HG02840 (cell line): ENCODE results near the gene IGLON5.

Experiments used
- ATAC-seq: cut with Tn5 transposase; IDR thresholded peaks from one replicate; pipeline ENCODE4 v1.9.1; 2021; ENCODE audit warnings: mild to moderate bottlenecking, moderate library complexity, moderate number of reproducible peaks; ENCODE audit not compliant: unreplicated experiment, low FRiP score

The IGLON5 gene

DNA sequence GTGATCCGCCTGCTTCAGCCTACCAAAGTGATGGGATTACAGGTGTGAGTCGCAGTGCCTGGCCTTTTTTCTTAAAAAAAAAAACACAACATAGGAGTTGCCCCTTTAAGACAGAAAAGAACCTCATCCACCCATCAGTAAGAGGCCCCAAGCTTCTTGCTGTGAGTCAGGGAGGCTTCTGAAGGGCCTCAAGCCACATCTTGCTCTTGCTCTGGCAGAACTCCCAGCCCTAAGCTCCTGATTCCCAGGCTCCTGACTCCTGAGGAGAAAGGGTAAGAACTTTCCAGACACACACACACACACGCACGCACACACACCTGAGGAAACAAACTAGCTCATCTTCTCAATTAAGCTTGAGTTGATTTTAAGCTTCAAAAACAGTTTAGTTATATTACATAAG lies 47.9 kb downstream of the IGLON5 start:
- no peak for ATAC-seq

DNA sequence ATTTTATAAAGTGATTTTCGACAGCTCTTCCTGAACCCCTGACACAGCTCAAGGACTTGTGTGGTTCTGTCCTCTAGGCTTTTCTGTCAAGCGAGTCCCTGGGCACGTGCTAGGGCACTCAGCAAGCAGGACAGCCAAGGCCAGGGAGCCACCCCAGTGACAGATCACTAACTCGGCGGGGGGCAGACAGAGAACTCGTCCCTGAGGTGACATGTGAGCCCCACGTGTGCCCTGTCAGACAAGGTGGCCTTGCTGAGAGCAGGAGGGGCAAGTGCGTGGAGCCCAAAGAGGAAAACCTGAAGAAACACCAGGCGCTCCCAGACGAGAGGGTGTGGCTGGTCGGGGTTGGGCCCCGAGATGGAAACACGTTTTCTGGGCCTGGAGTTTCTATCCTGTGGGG lies 49.8 kb downstream of the IGLON5 start:
- ATAC-seq = no peak

DNA sequence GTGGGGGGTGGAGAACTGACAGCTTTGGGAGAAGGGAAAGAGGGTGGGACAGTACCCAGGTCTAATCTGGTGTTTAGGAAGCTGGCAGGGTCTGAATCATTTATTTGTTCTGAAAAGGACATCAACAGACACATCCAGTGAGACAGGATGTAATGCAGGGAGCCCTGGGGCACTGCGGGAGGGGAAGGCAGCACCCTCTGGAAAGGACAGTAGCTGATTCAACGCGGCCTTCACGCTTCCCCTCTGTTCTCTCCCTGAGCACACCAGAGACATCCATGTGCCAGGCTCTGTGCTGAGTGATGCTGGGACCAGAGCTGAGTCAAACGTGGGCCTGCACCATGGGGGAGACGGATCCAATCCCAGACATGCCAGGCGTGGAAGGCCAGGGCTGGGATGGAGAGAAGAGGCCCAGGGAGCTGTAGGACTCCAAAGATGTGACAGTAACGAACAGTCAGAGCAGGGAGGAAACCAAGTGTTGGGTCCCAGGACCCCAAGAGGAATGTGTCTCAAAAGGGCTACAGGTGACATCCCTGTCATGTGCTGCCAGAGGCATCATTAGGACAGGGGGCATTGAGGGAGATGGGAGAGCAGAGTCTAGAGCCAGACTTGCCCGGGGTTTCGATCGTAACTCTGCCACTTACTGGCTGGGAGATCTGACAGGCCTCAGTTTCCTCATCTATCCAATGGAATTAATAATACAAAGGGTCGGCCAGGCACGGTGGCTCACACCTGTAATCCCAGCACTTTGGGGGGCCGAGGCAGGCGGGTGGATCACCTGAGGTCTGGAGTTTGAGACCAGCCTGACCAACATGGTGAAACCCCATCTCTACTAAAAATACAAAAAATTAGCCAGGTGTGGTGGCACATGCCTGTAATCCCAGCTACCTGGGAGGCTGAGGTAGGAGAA lies 53.0 kb downstream of the IGLON5 start:
- no peak for ATAC-seq

DNA sequence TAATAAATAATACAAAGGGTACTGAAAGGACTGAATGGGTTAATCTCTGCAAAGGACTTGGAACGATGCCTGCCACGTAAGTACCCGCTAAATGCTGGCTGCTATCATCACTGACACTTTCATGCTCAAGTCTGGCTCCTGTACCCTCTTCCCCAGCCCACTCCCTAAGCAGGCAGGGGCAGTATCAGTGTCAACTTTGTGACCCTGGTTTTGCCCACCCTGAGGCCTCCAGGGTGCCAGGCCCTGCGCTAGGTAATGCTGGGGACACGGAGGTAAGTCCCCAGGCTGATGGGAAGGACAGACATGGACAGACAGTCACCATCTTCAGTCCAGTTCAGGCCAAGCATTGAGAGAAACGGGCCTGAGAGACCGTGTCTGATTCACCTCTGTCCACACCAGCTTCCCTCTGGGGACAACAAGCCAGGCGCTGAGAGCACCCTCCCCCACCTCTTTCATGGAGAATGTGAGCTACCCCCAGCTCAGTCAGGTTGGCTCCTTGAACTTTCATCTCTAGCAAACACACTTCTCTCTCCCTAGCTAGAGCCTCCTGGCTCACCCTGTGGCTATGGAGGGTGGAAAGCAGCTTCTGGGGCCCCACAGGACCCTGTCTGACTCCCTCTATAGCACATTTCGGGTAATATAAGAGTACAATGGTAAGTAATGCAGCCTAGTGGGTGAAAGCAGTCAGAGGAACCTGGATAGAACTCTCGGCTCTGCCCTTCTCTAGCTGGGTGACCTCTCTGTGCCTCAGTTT lies 53.9 kb downstream of the IGLON5 start:
- ATAC-seq = no peak

DNA sequence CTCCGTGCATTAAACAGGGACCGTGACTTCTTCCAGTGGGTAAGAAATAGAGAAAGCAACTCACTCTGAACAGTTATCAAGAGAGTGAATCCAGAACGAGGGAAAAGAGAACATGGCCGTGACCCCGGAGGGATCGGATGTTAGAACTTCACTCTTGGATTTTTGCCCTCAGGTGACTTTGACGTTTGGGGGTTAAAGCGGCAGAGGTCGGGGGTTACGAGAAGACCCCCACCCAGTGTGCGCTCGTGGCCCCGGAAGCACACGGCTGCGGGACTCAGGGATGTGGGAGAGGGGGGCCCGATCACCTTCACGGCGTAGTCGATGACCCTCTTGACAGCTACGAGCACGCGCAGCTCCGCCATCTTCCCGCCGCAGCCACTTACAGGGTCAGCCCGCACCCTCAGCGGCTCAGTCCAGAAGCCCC lies 54.5 kb downstream of the IGLON5 start, which contains the start of gene ETFB:
Gene ETFB (minus strand): TSS at position 424 of the 424 bp plus-strand sequence. CDS start 62 bp downstream, at position 362.
- no peak for ATAC-seq

DNA sequence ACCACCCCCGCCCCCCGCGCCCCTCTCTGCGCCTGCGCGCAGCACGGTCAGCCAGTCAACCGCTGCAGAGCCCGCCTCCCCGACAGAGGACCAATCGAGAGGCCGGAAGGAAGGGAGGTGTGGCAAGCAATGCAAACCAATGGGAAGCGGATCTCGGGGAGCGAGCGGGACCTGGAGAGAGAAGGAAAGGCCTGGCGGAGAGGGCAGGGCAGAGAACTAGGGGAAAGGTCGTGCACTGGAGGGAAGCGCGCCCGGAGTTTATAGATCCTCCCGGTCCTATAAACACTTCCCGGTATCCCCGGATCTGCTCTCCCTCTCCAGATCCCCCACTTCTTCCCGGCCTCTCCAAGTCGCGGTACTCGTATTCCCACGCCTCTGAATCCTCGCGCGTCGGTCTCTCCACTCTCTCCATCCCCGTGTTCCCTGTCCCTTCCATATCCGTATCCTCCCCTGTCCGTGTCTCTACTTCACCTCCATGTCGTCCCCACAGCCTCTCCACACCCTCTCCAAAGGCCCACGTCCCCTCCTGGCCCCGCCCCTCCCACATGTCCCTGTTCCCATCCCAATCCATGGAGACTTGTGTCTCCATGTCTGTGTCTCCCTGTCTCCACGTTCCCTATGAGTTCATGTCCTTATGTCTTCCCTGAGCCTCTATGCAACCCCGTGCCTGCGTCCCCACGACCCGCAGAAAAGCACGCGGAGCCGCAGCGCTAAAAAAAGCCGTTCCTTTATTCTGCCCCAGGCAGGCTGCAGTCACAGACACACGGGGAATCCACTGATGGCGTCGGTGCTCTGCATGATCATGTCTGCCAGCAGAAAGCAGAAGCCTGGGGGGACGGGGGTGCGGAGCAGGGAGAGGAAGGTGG lies 55.2 kb downstream of the IGLON5 start:
- ATAC-seq = peak; percentile 58

DNA sequence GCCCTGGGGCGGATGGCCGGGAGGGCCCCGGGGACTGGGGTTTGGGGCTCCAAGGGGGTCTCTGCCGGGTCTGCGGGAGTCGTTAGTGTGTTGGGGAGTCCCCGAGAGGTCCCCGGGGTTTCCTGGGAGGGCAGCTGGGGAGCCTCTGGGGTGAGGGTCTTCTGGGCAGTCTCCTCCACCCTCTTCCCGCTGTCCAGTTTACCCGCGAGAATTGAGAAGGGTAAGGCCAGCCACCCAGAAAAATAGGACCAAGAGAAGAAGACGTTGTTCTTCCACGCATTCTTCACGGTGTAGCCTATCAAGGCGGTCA lies 55.8 kb downstream of the IGLON5 start:
- ATAC-seq = no peak

DNA sequence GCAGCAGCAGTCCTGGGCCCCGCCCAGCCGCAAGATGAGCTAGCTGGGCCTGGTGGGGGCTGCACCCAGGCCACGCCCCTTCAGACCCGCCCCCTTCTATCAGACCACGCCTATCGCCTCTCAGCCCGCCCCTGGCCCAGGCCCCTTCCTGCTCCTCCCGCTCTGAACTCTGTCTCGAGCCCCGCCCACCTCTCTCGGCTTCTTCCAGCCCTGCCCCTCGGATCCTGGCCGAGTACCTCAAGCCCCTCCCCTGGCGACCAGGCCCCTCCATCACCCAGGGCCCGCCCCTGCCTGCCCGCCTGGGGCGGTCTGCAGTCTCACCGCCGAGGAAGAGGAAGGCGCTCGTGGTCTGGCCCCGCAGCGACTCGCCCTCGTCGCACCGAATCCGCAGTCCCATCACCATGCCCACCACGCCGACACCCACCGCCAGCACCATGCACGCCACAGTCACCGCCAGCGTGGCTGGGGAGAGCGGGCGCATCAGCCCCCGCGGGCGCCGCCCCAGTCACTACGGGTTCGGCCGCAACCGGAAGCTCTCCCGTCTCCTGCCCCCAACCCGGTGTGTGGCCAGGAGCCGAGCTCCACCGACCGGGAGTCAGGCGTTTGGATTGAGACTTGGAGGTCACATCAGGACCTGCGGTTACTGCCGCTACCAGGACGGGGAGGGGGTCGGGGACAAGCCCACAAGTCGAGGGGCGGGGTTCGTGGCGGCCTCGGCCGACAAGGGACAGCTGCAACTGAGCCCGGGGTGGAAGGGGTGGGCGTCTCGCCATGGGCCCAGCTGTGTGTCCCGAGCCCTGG lies 56.3 kb downstream of the IGLON5 start:
- peak; percentile 62 for ATAC-seq

DNA sequence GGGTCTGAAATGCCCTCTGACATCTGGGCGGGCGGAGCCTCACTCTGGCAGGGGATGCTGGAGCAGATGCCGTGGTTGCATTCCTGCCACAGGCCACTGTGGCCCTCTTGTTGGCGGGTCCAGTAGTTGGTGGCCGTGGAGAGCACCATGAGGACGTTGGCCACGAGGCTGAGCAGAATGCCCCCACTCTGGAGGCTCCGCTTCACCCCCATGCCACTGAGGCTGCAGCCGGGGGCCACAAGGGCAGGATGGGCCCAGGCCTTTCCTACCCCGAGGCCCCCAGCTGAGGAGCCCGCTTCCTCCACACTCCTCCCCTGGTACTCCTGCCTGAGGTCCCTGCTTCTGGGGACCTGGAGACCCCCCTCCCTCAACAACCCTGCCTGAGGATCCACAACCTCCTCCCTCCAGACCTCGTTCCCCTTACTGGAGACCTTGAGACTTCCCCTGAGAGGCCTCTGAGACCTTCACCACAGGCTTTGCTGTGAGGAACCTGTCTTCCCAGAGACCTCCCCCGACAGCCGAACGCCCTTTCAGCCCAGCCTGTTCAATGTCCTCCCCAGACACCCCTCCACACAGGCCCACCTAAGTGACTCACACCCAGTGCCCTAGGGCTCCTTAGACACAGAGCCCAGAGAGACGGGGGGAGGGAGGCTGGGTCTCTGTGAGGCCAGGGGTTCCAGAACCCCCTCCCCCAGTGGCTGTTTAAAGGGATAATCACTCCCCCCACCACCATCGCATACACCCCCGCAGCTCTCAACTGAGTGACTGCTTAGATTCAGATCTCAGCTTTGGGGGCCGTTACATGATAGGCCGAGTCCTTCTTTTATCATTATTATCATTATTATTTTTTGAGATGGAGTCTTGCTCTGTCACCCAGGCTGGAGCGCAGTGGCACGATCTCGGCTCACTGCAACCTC lies 57.2 kb downstream of the IGLON5 start, which contains the start of gene CLDND2:
Gene CLDND2 (minus strand): TSS at position 638 of the 917 bp plus-strand sequence. CDS start 426 bp downstream, at position 212.
- ATAC-seq = no peak

DNA sequence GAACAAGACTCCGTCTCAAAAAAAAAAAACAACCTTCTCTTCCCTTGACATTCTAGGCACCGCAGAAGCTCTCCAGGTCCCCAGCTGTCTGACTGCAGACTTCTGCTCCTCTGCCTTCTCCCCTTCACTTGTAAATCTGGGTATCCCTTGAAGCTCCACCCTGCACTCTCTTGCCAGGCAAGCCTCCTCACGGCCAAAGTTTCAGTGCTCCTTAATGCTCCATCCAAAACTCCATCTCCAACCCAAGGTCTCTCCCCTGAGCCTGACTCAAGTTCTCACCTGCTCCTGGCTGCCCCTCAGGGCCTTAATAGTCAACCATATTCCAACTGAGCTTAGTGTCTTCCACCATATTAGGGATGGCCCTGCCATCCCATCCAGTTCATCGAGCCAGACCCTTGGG lies 58.8 kb downstream of the IGLON5 start:
- ATAC-seq = no peak

DNA sequence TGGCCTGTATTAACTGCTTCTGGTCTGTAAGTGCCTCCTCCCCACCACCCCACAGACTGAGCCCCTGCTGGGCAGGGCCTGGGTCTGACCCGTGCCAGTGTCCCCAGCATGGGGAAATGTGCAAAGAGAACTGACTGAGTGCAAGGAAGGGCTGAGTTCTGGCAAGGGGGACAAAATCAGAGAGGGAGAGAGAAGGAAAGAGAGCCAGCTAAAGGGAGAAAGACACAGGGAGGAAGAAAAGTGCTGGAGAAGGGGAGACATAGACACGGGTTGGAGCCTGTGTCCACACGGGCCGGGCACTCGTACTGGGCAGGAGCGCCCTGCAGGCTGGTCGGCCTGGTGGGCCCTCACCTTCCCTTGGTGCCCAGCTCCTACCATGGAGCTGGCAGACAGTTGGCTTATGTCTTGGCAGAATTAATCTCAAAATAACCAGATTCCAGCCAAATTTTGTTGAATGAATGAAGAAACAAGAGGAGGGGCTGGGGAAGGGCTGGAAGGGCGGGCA lies 59.8 kb downstream of the IGLON5 start:
- ATAC-seq = no peak

DNA sequence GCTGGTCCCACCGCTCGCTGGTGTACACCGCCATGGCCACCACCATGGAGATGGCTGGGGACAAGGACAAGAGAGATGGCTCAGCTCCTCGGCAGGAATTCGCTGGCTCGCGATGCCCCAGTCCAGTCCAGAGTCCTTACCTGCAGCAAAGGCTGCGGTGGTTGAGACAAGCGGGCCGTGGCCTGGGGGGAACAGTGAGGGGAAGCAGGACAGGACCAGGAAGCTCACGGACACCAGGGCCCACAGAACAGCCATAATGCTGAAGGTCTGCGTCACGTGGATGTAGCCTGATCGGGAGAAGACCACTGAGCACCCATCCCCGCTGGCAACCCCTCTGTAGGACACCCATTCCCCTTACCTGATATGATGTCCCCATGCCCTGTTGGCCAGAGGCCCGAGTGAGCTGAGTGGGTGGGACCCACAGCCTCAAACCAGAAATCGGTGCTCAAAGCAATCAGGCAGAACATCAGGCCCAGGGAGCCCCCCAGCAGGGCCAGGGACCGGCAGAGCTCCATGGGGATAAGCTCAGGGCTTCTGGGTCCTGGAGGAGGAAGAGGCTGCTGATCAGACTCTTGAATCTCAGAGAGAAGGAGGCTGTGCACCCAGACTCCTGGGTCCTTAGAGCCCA lies 60.7 kb downstream of the IGLON5 start:
- ATAC-seq = no peak

DNA sequence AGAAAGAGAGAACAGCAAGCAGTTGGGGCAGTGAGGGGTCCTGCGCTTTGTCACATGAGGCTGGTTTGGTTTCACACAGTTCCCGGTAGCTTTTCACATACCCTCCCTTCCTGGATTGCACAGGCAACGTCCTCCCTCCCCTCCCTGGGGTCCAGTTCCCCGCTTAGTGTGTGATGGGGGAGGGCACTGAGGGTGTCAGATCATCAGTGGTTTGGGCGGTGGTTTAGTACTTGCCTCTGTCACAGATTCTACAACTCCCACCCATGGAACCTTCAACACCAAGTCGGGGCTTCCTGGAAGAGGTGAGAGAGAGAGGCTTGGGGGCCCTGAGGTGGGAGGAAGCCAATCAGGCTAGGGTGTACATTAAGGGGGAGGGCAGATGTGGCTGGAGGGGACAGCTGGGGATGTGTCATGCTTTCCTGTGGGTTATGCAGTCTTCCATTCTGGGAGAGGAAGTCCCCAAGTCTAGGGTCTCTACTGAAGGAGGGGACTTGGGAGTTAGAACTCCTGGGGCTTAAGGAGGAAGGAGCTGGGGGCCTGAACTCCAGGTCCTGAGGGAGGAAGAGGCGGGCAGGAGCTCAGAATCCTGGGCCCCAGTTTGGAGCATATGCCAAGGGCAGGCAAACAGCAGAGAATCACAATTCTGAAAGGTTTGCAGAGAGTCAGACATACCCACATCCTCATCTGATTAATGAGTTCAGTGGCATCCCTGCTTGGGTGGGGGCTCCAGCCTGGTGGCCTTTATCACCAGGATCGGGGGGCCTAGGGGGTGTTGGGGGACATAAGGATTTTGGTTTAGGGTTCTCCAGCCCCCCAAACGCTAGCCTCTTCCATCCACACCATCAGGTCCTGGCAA lies 61.4 kb downstream of the IGLON5 start, which contains the start of gene NKG7:
Gene NKG7 (minus strand): TSS at position 6 of the 856 bp plus-strand sequence. CDS start 119 bp downstream, outside the sequence.
- no peak for ATAC-seq

DNA sequence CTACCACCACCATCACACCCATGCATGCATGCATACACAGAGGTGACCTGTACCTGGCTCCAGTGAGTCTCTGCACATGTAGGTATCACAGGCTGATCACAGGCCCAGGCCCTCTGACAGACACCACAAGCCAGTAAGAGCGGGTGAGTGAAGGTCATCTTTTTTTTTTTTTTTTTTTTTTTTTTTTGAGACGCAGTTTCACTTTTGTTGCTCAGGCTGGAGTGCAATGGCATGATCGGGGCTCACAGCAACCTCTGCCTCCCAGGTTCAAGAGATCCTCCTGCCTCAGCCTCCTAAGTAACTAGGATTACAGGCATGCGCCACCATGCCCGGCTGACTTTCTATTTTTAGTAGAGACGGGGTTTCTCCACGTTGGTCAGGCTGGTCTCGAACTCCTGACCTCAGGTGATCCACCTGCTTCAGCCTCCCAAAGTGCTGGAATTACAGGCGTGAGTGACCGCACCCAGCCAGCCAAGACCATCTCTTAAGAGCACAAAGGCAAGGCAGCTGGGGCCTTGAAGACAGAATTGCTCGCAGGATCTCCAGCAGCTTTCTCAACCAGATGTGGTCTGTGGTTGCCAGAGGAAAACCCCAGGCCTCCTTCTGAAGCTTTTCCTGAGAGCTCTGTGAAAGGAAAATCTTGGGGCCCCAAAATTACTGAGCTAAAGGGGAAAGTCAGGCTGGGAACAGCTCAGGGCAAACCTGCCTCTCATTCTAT lies 64.2 kb downstream of the IGLON5 start:
- no peak for ATAC-seq

DNA sequence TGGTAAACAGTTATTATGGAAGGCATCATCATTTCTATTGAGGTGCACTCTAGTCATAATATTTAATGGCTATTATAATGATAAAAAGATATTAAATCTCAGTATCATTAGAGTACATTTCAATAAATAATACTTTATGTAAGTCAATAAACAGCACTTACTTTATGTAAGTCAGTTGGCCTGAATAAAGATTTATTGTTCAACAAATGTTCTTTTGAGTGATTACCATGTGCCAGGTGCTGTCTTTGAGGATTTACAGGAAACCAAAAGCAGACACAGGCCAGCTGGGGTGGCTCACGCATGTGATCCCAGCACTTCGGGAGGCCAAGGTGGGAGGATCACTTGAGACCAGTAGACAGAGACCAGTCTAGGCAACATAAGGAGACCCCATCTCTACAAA lies 66.0 kb downstream of the IGLON5 start:
- ATAC-seq = no peak

DNA sequence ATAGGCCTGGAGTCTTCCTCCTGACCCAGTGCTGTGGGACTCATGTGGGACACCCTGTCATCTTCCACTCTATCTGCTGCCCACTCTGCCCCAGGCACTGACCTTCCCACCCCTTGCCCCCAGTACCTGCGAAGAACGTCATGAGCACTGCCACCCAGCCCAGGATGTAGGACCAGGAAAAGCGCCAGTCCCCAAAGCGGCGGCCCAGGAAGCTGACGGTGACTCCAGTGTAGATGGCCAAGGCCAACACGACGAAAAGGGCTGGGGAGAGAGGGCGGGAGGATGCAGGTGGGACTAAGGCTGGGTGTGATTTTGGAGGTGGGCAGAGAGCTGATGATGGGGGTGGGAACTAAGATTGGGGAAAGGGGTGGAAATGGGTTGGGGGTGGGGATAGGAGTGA lies 68.9 kb downstream of the IGLON5 start:
- ATAC-seq = no peak
